Gastrocnemius medialis (tissue), 4 donors: ENCODE results near the gene SLC9A1.

Experiments
- POLR2A ChIP-seq, 2 donors: fragments of 450-650 bp; IDR thresholded peaks; one replicate each; pipeline ENCODE4 v1.6.1; 2017; ENCODE audit warnings: antibody characterized with exemption in 2 of 2, mild to moderate bottlenecking in 2 of 2, moderate library complexity in 2 of 2
- TF ChIP-seq, protein P1 (sequence below), 5 experiments: fragments of 450-650 bp in 3 of 5; fragments of 200-600 bp in 2 of 5; sonication (generic) in 2 of 5; IDR thresholded peaks in 4 of 5; conservative IDR thresholded peaks in 1 of 5; 1 replicate in 4 of 5; 2 replicates in 1 of 5; pipeline ENCODE4 v1.5.1; 2016 to 2019; ENCODE audit warnings: antibody characterized with exemption in 5 of 5, mild to moderate bottlenecking in 3 of 5, moderate library complexity in 3 of 5

DNA sequence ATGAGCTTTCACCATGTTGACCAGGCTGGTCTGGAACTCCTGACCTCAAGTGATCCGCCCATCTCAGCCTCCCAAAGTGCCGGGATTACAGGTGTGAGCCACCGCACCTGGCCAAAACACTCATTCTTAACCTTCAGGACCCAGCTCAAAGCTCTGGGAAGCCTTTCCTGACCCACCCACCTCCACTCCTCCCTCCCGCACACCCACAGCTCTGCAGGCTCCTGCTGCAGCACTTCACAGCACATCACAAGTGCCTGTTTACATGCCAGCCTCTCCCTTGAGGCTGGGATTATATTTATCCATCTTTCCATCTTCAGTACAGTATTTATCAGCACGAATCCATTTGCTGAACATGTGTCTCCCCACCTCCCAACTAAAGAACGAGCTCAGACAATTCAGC, 14.9 kb downstream of the SLC9A1 start:
- TF ChIP-seq, protein P1, sequence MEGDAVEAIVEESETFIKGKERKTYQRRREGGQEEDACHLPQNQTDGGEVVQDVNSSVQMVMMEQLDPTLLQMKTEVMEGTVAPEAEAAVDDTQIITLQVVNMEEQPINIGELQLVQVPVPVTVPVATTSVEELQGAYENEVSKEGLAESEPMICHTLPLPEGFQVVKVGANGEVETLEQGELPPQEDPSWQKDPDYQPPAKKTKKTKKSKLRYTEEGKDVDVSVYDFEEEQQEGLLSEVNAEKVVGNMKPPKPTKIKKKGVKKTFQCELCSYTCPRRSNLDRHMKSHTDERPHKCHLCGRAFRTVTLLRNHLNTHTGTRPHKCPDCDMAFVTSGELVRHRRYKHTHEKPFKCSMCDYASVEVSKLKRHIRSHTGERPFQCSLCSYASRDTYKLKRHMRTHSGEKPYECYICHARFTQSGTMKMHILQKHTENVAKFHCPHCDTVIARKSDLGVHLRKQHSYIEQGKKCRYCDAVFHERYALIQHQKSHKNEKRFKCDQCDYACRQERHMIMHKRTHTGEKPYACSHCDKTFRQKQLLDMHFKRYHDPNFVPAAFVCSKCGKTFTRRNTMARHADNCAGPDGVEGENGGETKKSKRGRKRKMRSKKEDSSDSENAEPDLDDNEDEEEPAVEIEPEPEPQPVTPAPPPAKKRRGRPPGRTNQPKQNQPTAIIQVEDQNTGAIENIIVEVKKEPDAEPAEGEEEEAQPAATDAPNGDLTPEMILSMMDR (IDR thresholded peaks at IDR 0.05 in 4 of 5, conservative IDR thresholded peaks at IDR 0.05 in 1 of 5) = no peak
- TF ChIP-seq POLR2A (IDR thresholded peaks at IDR 0.05) = no peak
